ENCODE measurements around the gene AFAP1L2.
A peak's percentile ranks its signal among the peaks of the same experiment; 100 is the strongest.

AFAP1L2 gene

GRCh38 chr10:114303556-114303955 is 100.7 kb downstream of the AFAP1L2 start:
- TF ChIP-seq, protein P1, sequence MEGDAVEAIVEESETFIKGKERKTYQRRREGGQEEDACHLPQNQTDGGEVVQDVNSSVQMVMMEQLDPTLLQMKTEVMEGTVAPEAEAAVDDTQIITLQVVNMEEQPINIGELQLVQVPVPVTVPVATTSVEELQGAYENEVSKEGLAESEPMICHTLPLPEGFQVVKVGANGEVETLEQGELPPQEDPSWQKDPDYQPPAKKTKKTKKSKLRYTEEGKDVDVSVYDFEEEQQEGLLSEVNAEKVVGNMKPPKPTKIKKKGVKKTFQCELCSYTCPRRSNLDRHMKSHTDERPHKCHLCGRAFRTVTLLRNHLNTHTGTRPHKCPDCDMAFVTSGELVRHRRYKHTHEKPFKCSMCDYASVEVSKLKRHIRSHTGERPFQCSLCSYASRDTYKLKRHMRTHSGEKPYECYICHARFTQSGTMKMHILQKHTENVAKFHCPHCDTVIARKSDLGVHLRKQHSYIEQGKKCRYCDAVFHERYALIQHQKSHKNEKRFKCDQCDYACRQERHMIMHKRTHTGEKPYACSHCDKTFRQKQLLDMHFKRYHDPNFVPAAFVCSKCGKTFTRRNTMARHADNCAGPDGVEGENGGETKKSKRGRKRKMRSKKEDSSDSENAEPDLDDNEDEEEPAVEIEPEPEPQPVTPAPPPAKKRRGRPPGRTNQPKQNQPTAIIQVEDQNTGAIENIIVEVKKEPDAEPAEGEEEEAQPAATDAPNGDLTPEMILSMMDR (IDR thresholded peaks at IDR 0.05; ENCODE audit: low read depth, low read length): no peak
- no peak for DNase-seq
- Histone ChIP-seq H3K4me1 (no peaks in the 10 kb centered on the region), H3K36me3 (no peaks in the 10 kb centered on the region), H3K9me3 (no peaks in the 10 kb centered on the region), H3K27me3 (no peaks in the 10 kb centered on the region), H3K4me3 (ENCODE audit: low read depth, low read length) (no peak overlapping the region)

- H3K4me1 ChIP-seq: no peaks in the 10 kb centered on the region
- TF ChIP-seq, protein P1 (IDR thresholded peaks at IDR 0.05; ENCODE audit: low read depth, low read length): no peak
- H3K27me3 ChIP-seq: no peaks in the 10 kb centered on the region
- no peaks in the 10 kb centered on the region for H3K9me3 ChIP-seq
- DNase-seq: peak; percentile 27
- no peak overlapping the region for H3K4me3 ChIP-seq (ENCODE audit: low read depth, low read length)
- no peaks in the 10 kb centered on the region for H3K36me3 ChIP-seq
These were observed 102.2 kb downstream of the AFAP1L2 start for GRCh38 chr10:114301951-114302710.

GRCh38 chr10:114301177-114301576 is 103.1 kb downstream of the AFAP1L2 start:
- Histone ChIP-seq H3K4me1 (no peaks in the 10 kb centered on the region), H3K4me3 (ENCODE audit: low read depth, low read length) (no peak overlapping the region), H3K36me3 (no peaks in the 10 kb centered on the region), H3K27me3 (no peaks in the 10 kb centered on the region), H3K9me3 (no peaks in the 10 kb centered on the region)
- TF ChIP-seq, protein P1 (IDR thresholded peaks at IDR 0.05; ENCODE audit: low read depth, low read length): no peak
- no peak for DNase-seq

DNA sequence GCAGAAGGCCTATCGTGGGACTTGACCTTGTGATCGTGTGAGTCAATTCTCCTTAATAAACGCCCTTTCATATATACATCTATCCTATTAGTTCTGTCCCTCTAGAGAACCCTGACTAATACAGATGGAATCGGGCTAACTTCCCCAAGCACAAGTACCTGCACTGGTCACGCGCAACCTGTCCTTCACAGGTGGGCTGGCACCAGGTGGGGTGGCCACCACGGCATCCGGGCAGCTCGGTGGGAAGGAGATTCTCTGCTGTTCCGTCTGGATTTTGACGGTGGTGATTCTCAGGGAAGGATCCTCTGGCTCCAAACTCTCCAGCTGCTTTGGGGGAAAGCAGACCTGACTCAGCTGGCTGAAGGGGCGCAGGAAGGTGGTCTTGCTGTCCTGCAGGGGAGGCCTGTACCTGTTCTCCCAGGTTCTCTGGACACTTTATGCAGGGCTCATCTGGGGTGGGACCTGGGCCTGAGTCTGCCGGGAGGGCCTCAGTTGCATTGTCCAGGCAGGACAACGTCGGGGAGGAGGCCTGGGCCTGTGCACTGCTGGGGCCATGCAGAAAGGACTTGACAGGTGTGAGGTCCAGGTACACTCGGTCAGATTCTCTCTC is 104.2 kb downstream of the AFAP1L2 start:
- H3K36me3 ChIP-seq: no peaks in the 10 kb centered on the region
- H3K4me1 ChIP-seq: no peaks in the 10 kb centered on the region
- no peak for DNase-seq
- TF ChIP-seq, protein P1 (IDR thresholded peaks at IDR 0.05; ENCODE audit: low read depth, low read length): no peak
- H3K27me3 ChIP-seq: no peaks in the 10 kb centered on the region
- no peak overlapping the region for H3K4me3 ChIP-seq (ENCODE audit: low read depth, low read length)
- H3K9me3 ChIP-seq: no peaks in the 10 kb centered on the region

DNA sequence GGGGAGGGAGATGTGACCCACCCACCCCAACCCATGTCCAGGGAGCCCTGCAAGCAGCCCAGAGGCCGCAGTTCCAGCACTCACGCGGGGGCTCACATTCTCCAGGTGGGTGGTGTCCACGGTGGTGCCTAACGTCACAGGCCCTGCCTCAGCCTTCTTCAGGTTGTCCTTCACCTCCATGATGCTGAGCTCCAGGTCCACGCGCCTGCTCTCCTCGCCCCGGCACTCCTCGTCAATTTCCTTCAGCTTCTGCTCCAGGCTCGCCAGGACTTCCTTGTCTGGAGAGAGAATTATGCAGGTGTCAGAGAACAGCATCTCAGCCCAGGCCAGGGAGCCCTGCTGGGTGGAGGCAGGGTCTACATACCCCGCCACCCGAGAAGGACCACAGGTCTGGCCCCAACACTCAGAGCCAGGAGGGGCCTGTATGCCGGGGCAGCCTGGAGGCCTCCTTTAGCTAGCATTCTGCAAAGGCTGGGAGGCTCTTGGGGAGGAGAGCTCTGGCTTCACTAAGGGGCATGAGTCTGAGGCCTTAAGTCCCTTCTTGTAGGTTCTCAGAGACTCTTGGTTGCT is 107.1 kb downstream of the AFAP1L2 start:
- Histone ChIP-seq H3K4me1 (no peaks in the 10 kb centered on the region), H3K36me3 (no peaks in the 10 kb centered on the region), H3K4me3 (ENCODE audit: low read depth, low read length) (no peak overlapping the region), H3K9me3 (no peaks in the 10 kb centered on the region), H3K27me3 (no peaks in the 10 kb centered on the region)
- no peak for DNase-seq
- TF ChIP-seq, protein P1 (IDR thresholded peaks at IDR 0.05; ENCODE audit: low read depth, low read length): no peak

DNA sequence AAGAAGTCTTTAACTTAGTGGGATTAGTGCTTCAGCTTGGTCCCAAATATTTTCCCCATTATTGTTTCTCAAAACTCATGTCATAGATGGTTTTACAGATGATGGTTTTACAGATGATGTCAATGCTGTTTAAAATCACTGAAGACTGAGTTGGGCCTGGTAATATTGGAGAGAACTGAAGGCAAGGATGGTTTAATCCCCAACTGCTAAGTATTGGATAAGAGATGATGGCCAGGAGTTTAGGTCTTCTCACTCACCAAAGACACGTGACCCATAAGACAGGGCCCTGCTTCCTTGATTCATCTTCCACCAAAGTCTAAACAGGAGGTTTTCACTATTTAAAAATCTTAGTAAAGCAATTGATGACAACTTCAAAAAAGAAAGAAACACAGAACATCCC is 108.9 kb downstream of the AFAP1L2 start:
- DNase-seq: no peak
- TF ChIP-seq, protein P1 (IDR thresholded peaks at IDR 0.05; ENCODE audit: low read depth, low read length): no peak
- H3K27me3 ChIP-seq: no peaks in the 10 kb centered on the region
- H3K4me3 ChIP-seq (ENCODE audit: low read depth, low read length): no peak overlapping the region
- no peaks in the 10 kb centered on the region for H3K9me3 ChIP-seq
- no peaks in the 10 kb centered on the region for H3K4me1 ChIP-seq
- no peaks in the 10 kb centered on the region for H3K36me3 ChIP-seq

Data from BE2C (cell line).